K562 (cell line): Measurements from ENCODE around the gene TTC9B. TPM values are rescaled to one million over a fixed set of nuclear protein-coding genes. Genes with fewer than 3 reads are reported as not detected.

ENCODE experiments used
- ATAC-seq: fragments of 200-7000 bp; cut with Tn5 transposase; 3 replicates; pipeline ENCODE4 v1.9.1; 2020; ENCODE audit warnings: moderate library complexity
- BruUV-seq: library from RNA; stranded (reverse); fragments of 400-500 nt; replicated peaks from 2 replicates; lab custom pipeline; 2021; lab: Mats Ljungman, UMichigan
- CTCF ChIA-PET: fragments of 300-600 bp; formaldehyde crosslinking; extraction: SDS; loops from one replicate; lab custom pipeline; 2021; ENCODE audit warnings: low intra/inter-chr PET ratio; lab: Yijun Ruan, JAX
- POLR2A ChIA-PET: fragments of 300-600, 350-650 bp; sonication (Branson Sonifier 250); formaldehyde crosslinking; extraction: SDS; loops from one replicate; lab custom pipeline; 2021; ENCODE audit warnings: antibody characterized with exemption, inconsistent platforms; lab: Yijun Ruan, JAX
- DNase-seq, 4 experiments: peaks; one replicate each; pipeline versions ENCODE4 v3.0.0 to v3.0.0-alpha.2; 2011 to 2018; ENCODE audit warnings: low spot score in 3 of 4, mixed read lengths in 3 of 4; ENCODE audit errors: extremely low read depth in 1 of 4
- FAIRE-seq: peaks from 2 replicates; lab custom pipeline; 2011; peaks lifted over from hg19 to GRCh38; lab: Jason Lieb, UNC
- H2AFZ ChIP-seq: 2 replicates; pipeline ENCODE4 v1.6.0; 2011; ENCODE audit warnings: low read depth, low read length, control low read depth, inconsistent platforms
- H3K27ac ChIP-seq: fragments of 200-600 bp; 3 replicates; pipeline ENCODE4 v1.8.0; 2011; ENCODE audit warnings: low read depth, mild to moderate bottlenecking, control low read depth, inconsistent platforms, low read length, moderate library complexity, mixed read lengths; ENCODE audit errors: extremely low read depth
- H3K27me3 ChIP-seq, 2 experiments: fragments of 300-600 bp in 1 of 2; 2 replicates in 1 of 2; 3 replicates in 1 of 2; pipeline versions ENCODE4 v1.6.0 to v1.8.0; 2011; ENCODE audit warnings: inconsistent platforms in 2 of 2, low read length in 2 of 2, mild to moderate bottlenecking in 1 of 2, mixed read lengths in 1 of 2, moderate library complexity in 1 of 2; ENCODE audit not compliant: control insufficient read depth in 2 of 2, insufficient read depth in 2 of 2
- H3K36me3 ChIP-seq: fragments of 300-600 bp; 3 replicates; pipeline ENCODE4 v1.8.0; 2011; ENCODE audit warnings: mild to moderate bottlenecking, low read length, inconsistent platforms; ENCODE audit not compliant: control insufficient read depth, insufficient read depth
- H3K4me1 ChIP-seq, 2 experiments: fragments of 200-600 bp in 1 of 2; replicated peaks in 1 of 2; 2 replicates in 1 of 2; 3 replicates in 1 of 2; pipeline versions ENCODE4 v1.5.1 to v1.8.0; 2011; ENCODE audit warnings: inconsistent platforms in 2 of 2, low read length in 2 of 2, mild to moderate bottlenecking in 1 of 2, mixed read lengths in 1 of 2, moderate library complexity in 1 of 2; ENCODE audit not compliant: control insufficient read depth in 2 of 2, insufficient read depth in 2 of 2
- H3K4me2 ChIP-seq: 2 replicates; pipeline ENCODE4 v1.6.1; 2011; ENCODE audit warnings: low read length, control low read depth, inconsistent platforms, mixed read lengths; ENCODE audit not compliant: insufficient read depth
- H3K4me3 ChIP-seq: fragments of 200-600 bp; sonication (generic), shearing (Covaris generic); 2 replicates; pipeline ENCODE4 v1.5.1; 2016; ENCODE audit warnings: control low read depth, inconsistent platforms
- H3K79me2 ChIP-seq: fragments of 200-600 bp; 3 replicates; pipeline ENCODE4 v1.8.0; 2011; ENCODE audit warnings: low read length, inconsistent platforms; ENCODE audit not compliant: control insufficient read depth, insufficient read depth
- H3K9ac ChIP-seq, 2 experiments: 2 replicates each; pipeline versions ENCODE4 v1.6.0 to v1.6.1; 2011; ENCODE audit warnings: low read depth in 2 of 2, low read length in 2 of 2, control low read depth in 1 of 2, inconsistent platforms in 1 of 2, mild to moderate bottlenecking in 1 of 2, mixed read lengths in 1 of 2; ENCODE audit not compliant: insufficient read depth in 1 of 2
- H3K9me1 ChIP-seq: one replicate; pipeline ENCODE4 v1.6.0; 2011; ENCODE audit warnings: inconsistent platforms, mild to moderate bottlenecking, low read length, moderate library complexity; ENCODE audit not compliant: control insufficient read depth, insufficient read depth
- H3K9me3 ChIP-seq: replicated peaks from 2 replicates; pipeline ENCODE4 v1.5.1; 2011; ENCODE audit warnings: low read depth, low read length, inconsistent platforms; ENCODE audit not compliant: control insufficient read depth, insufficient read depth
- H4K20me1 ChIP-seq: replicated peaks from 2 replicates; pipeline ENCODE4 v1.6.1; 2011; ENCODE audit warnings: low read length, inconsistent platforms, mixed read lengths; ENCODE audit not compliant: control insufficient read depth, insufficient read depth
- C11orf30 ChIP-seq: fragments of 450-650 bp; IDR thresholded peaks from 2 replicates; pipeline ENCODE4 v1.6.1; 2016; ENCODE audit warnings: low read depth, mild to moderate bottlenecking
- CBX5 ChIP-seq: IDR thresholded peaks from 2 replicates; pipeline ENCODE4 v1.6.1; 2014; ENCODE audit warnings: low read depth, borderline replicate concordance
- COPS2 ChIP-seq: fragments of 450-650 bp; conservative IDR thresholded peaks from 2 replicates; pipeline ENCODE4 v1.6.1; 2016; ENCODE audit warnings: mild to moderate bottlenecking, moderate library complexity
- FOXJ2 ChIP-seq: fragments of 200-800 bp; sonication (Bioruptor generic); IDR thresholded peaks from 2 replicates; pipeline ENCODE4 v1.6.1; 2016; ENCODE audit warnings: missing genetic modification characterization, missing compliant biosample characterization
- HIVEP1 ChIP-seq: fragments of 250-450 bp; sonication (Bioruptor Pico); IDR thresholded peaks from 2 replicates; pipeline ENCODE4 v1.4.0; 2020; ENCODE audit warnings: mild to moderate bottlenecking
- IFI16 ChIP-seq: fragments of 250-450 bp; sonication (Bioruptor Pico); IDR thresholded peaks from 2 replicates; pipeline ENCODE4 v2.1.2; 2022; ENCODE audit warnings: mild to moderate bottlenecking, inconsistent platforms
- MAFF ChIP-seq: IDR thresholded peaks from 2 replicates; pipeline ENCODE4 v1.6.1; 2012; ENCODE audit warnings: low read length, improper control_type of control experiment
- MAFG ChIP-seq: fragments of 450-650 bp; conservative IDR thresholded peaks from 2 replicates; pipeline ENCODE4 v1.6.1; 2016; ENCODE audit warnings: missing genetic modification characterization, missing compliant biosample characterization
- NCOA4 ChIP-seq: fragments of 450-650 bp; IDR thresholded peaks from 2 replicates; pipeline ENCODE4 v1.6.1; 2018; ENCODE audit warnings: mild to moderate bottlenecking; ENCODE audit not compliant: partially characterized antibody
- NEUROD1 ChIP-seq: fragments of 150-350 bp; IDR thresholded peaks from 2 replicates; pipeline ENCODE4 v1.6.1; 2014; ENCODE audit warnings: borderline replicate concordance, low read length, low read depth; ENCODE audit not compliant: partially characterized antibody
- NFYB ChIP-seq: IDR thresholded peaks from 2 replicates; pipeline ENCODE4 v1.6.1; 2011; ENCODE audit warnings: mild to moderate bottlenecking, moderate library complexity; ENCODE audit not compliant: insufficient read length; ENCODE audit errors: extremely low read depth
- POLR2AphosphoS5 ChIP-seq: IDR thresholded peaks from 2 replicates; pipeline ENCODE4 v1.6.1; 2011; ENCODE audit warnings: mild to moderate bottlenecking, low read depth, low read length, moderate library complexity; ENCODE audit not compliant: control insufficient read depth, insufficient read depth
- STAT5A ChIP-seq: IDR thresholded peaks from 2 replicates; pipeline ENCODE4 v1.6.1; 2012; ENCODE audit warnings: low read length, inconsistent platforms, borderline replicate concordance
- ZNF274 ChIP-seq: IDR thresholded peaks from 2 replicates; pipeline ENCODE4 v1.6.1; 2011; ENCODE audit warnings: low read depth, mild to moderate bottlenecking, low read length, moderate library complexity, borderline replicate concordance
- ZNF316 ChIP-seq: fragments of 450-650 bp; IDR thresholded peaks from 2 replicates; pipeline ENCODE4 v1.6.1; 2016
- WGBS: fragments of 100-300 bp; shearing (Covaris generic); methylation state at CpG from one replicate; pipeline ENCODE4 v1.1.6; 2016; ENCODE audit warnings: low coverage, mixed read lengths; ENCODE audit not compliant: insufficient coverage; ENCODE audit errors: missing lambda C conversion rate; 5-methylcytosine and 5-hydroxymethylcytosine counted together
- in situ Hi-C: fragments of 300-500 bp; cut with MboI; formaldehyde crosslinking; loops from 4 replicates; pipeline ENCODE4 v1.15.0; 2018; ENCODE audit warnings: inconsistent platforms, mixed read lengths
- intact Hi-C: fragments of 100-400 bp; cut with micrococcal nuclease; formaldehyde crosslinking; loops from 2 replicates; pipeline ENCODE4 v1.14.2; 2022
- polyA plus RNA-seq, 8 experiments: library from polyadenylated mRNA; depleted of rRNA in 4 of 8; stranded (reverse) in 5 of 8; unstranded in 3 of 8; fragments of >200 nt; fragmentation: Nextera tagmentation in 2 of 8; fragmentation: Illumina TruSeq in 1 of 8; extraction: Ambion mirVana in 2 of 8; extraction: Trizol in 1 of 8; gene quantifications; 2 replicates each; pipeline versions ENCODE4 v1.2.1 to v1.2.3, GENCODE V29; 2011 to 2014; ENCODE audit warnings: inconsistent platforms in 1 of 8, missing spikeins in 1 of 8
- total RNA-seq, 7 experiments: library from RNA; depleted of rRNA in 6 of 7; stranded (reverse); fragments of >200 nt in 6 of 7; fragmentation: Illumina TruSeq in 2 of 7; extraction: Trizol in 2 of 7; gene quantifications; 2 replicates each; pipeline versions ENCODE4 v1.2.1 to v1.2.3, GENCODE V29; 2011 to 2021; ENCODE audit warnings: low replicate concordance in 1 of 7
- TF ChIP-seq, protein P1 (sequence below): sonication (generic); formaldehyde crosslinking; IDR thresholded peaks from 2 replicates; pipeline ENCODE4 v1.8.0; 2022; ENCODE audit warnings: mild to moderate bottlenecking, missing genetic modification reagents, borderline replicate concordance
- TF ChIP-seq, protein P2 (sequence below): fragments of 250-450 bp; sonication (Bioruptor Pico); IDR thresholded peaks from 2 replicates; pipeline ENCODE4 v1.5.0; 2021

TTC9B gene
- total and polyA plus RNA-seq, 9 of the 15 experiments (the other 6 are each of a cell fraction or from before 2014, with no cell fraction given): 0.06 to 0.14 TPM; not detected in 7

DNA sequence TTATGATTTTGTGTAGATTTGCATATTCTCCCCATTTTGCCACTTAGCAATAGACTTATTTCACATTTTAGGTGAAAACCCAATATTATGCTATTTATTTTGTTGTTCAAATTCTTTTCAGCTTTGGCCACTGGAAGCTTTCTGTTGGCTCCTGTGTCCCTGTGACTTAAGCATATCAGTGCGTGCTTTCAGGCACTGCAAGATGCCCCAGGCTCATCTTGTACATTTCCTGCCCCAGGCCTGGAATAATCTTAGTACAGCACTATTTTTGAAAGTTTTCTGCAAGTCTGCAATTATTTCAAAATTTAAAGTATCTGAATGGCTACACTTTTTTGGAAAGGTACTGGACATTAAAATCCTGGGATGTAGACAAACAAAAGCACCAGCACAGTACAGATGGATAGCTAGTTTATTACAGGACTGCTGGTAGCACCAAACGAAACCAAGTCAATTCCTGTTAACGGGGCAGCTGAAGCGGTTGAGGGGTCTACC lies 11.8 kb upstream of the TTC9B start:
- Histone ChIP-seq H3K9me1 (no peaks in the 10 kb centered on the region), H3K4me1 (peaks cover 25 to 53% of the 10 kb centered on the region in 2 experiments), H3K9ac (no peak overlapping the region), H2AFZ (no peak overlapping the region), H3K9me3 (no peaks in the 10 kb centered on the region), H3K27me3 (no peaks in the 10 kb centered on the region), H3K79me2 (no peaks in the 10 kb centered on the region), H3K36me3 (peaks cover 23% of the 10 kb centered on the region; the same call in 1 of the 3 replicates), H4K20me1 (no peaks in the 10 kb centered on the region), H3K27ac (no peak overlapping the region), H3K4me2 (no peak overlapping the region), H3K4me3 (no peak overlapping the region)
- FAIRE-seq: no peak
- no peak for ATAC-seq
- in situ Hi-C loops: no loop called here
- ChIA-PET POLR2A (interaction anchor here (1.7 kb wide), 1 partner anchor 10 kb away, joined by 5 read pairs; no protein-coding TSS in a partner anchor), CTCF (no interaction called here)
- no peak for TF ChIP-seq IFI16 (CRISPR knock-in tag)
- no peak for TF ChIP-seq CBX5
- no peak for TF ChIP-seq POLR2AphosphoS5
- no peak for TF ChIP-seq NCOA4
- no peak for TF ChIP-seq HIVEP1 (CRISPR knock-in tag)
- TF ChIP-seq FOXJ2 (tag): no peak
- TF ChIP-seq, protein P1, sequence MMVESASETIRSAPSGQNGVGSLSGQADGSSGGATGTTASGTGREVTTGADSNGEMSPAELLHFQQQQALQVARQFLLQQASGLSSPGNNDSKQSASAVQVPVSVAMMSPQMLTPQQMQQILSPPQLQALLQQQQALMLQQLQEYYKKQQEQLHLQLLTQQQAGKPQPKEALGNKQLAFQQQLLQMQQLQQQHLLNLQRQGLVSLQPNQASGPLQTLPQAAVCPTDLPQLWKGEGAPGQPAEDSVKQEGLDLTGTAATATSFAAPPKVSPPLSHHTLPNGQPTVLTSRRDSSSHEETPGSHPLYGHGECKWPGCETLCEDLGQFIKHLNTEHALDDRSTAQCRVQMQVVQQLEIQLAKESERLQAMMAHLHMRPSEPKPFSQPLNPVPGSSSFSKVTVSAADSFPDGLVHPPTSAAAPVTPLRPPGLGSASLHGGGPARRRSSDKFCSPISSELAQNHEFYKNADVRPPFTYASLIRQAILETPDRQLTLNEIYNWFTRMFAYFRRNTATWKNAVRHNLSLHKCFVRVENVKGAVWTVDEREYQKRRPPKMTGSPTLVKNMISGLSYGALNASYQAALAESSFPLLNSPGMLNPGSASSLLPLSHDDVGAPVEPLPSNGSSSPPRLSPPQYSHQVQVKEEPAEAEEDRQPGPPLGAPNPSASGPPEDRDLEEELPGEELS (CRISPR knock-in tag): no peak
- TF ChIP-seq, protein P2, sequence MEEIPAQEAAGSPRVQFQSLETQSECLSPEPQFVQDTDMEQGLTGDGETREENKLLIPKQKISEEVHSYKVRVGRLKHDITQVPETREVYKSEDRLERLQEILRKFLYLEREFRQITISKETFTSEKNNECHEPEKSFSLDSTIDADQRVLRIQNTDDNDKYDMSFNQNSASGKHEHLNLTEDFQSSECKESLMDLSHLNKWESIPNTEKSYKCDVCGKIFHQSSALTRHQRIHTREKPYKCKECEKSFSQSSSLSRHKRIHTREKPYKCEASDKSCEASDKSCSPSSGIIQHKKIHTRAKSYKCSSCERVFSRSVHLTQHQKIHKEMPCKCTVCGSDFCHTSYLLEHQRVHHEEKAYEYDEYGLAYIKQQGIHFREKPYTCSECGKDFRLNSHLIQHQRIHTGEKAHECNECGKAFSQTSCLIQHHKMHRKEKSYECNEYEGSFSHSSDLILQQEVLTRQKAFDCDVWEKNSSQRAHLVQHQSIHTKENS: no peak
- TF ChIP-seq MAFG (tag): 0 out of 2 replicates have a peak, but pooled peaks have one; percentile 22
- TF ChIP-seq C11orf30: peak; percentile 60
- peak; percentile 9; the same call in 1 of the 2 replicates for TF ChIP-seq MAFF
- TF ChIP-seq NFYB: no peak
- TF ChIP-seq ZNF316: peak; percentile 54
- no peak for TF ChIP-seq COPS2
- no peak for TF ChIP-seq ZNF274
- no peak for TF ChIP-seq NEUROD1
- TF ChIP-seq STAT5A: no peak
- no TSS peak for BruUV-seq
- no peak for DNase-seq
- intact Hi-C loops: loop anchor here (5.0 kb wide), 1 partner anchor 42 kb away; no protein-coding TSS in a partner anchor
- 75% methylated on average over 4 of the region's 4 CpGs for WGBS
